ENCODE measurements around the gene OMP.

- TF ChIP-seq POLR2A (IDR thresholded peaks at IDR 0.05) (no peak), CTCF (IDR thresholded peaks at IDR 0.05) (no peak)
Observed at GRCh38 chr11:77071671-77072605, 30.7 kb upstream of the OMP start.

Data from body of pancreas (tissue), 4 donors.